Mammary epithelial cell (primary cell): ENCODE results near the gene TTLL4.

Source experiments
- CTCF ChIP-seq, 2 donors: IDR thresholded peaks in 1 of 2; conservative IDR thresholded peaks in 1 of 2; 2 replicates each; pipeline ENCODE4 v1.5.1; 2011 to 2012; ENCODE audit warnings: inconsistent platforms in 2 of 2, low read length in 2 of 2, mild to moderate bottlenecking in 2 of 2, control low read depth in 1 of 2, low read depth in 1 of 2; ENCODE audit not compliant: insufficient read depth in 1 of 2; ENCODE audit errors: extremely low read depth in 1 of 2
- EZH2 ChIP-seq: IDR thresholded peaks from 2 replicates; pipeline ENCODE4 v1.6.1; 2012; ENCODE audit warnings: low read length, inconsistent platforms, borderline replicate concordance

DNA sequence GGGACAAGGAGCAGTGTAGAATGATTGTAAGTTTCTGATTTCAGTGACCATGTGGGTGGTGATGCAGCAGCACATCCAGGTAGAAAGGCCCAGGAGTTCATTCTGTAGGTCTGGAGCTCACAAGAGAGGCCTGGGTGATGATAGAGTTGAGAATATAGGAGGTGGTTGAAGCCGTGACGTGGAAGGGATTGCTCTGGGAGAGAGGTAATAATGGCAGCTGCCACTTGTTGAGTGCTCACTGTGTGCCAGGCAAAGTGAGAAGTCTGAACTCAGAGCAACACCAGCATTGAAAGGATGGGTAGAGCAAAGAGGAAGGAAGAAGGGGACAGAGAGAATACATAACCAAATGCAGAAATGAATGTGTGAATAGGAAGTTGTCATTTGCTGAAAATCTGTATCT is 3.3 kb downstream of the TTLL4 start:
- no peak for TF ChIP-seq CTCF (conservative IDR thresholded peaks at IDR 0.05 in 1 of 2, IDR thresholded peaks at IDR 0.05 in 1 of 2; ENCODE audit: extremely low read depth in 1 of 2, insufficient read depth in 1 of 2, low read depth in 1 of 2, low read length in 2 of 2)
- no peak for TF ChIP-seq EZH2
